NCI-H1436 (cell line): Measurements from ENCODE around the gene PARP11.
"Not testable (repeated sequence)": the region's sequence is repeated elsewhere in the genome, so short reads cannot be mapped to it uniquely, and the experiment has no call there.

Experiments used
- DNase-seq: peaks from one replicate; lab custom pipeline; 2025; lab: John Stamatoyannopoulos, UW

Gene PARP11

GRCh38 chr12:3882896-3883564 is 9.8 kb upstream of the PARP11 start:
- no peak for DNase-seq

DNA sequence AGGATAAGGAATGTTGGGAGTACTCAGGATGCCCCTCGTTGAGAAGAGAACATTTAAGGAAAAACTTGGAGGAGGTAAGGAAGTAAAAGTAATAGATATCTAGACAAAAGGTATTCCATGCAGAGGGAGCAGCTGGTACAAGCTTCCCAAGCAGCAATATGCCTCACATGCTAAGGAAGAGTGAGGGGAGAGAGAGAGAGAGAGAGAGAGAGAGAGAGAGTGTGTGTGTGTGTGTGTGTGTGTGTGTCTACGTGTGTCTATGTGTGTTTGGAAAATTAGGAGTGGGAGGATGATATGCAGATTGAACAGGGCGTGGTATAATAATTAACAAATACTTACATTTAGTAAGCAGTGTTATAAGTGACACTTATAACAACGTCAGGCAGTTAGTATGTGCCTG is 9.2 kb upstream of the PARP11 start:
- DNase-seq: no peak

GRCh38 chr12:3881281-3881950 is 8.2 kb upstream of the PARP11 start:
- no peak for DNase-seq

DNA sequence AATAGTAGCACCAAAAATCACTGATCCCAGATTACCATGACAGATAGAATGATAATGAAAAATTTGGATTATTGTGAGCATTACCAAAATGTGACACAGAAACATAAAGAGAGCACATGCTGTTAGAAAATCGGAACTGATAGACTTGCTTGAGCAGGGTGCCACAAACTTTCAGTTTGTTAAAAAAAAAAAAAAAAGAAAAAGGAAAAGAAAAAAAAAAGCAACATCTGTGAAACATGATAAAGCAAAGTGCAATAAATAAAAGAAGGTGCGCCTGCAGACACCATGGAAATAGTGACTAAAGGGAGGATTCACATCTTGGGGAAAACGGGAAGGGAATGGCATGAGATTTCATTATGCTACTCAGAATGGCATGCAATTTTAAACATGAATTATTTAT is 6.6 kb upstream of the PARP11 start:
- no peak for DNase-seq

DNA sequence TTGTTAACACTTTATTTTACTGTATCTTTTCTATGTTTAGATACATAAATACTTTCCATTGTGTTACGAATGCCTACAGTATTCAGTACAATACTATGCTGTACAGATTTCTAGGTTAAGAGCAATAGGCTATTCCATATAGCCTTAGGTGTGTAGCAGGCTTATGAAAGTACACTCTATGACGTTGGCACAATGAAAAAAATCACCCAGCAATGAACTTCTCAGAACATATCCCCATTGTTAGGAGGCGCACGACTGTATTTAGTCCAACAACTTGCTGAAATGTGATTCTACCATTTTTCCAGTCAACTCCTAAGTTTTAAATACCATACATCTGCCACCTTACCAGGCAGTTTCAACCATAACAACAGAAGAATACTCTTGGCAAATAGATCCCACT is 1.8 kb downstream of the PARP11 start:
- no peak for DNase-seq

- no peak for DNase-seq
These were observed 3.3 kb downstream of the PARP11 start for GRCh38 chr12:3869865-3870264.

DNA sequence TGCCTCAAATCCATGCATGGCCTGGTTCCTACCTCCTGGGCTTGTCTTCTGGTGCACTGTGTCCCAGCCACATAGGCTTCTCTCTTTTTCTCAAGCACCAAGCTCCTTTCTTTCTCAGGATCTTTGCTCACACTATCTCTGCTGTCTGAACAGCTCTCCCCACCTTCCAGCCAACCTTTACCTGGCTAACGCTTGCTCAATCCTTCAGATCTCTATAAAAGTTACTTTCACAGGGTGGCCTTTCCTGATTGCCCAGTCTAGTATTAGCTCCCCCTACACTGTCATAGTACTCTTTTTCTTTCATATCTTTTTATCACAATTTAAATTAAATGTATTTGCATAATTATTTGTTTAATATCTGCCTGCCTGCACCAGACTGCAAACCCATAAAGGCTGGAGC is 3.8 kb downstream of the PARP11 start:
- DNase-seq: no peak

- DNase-seq: no peak
These were observed 9.4 kb downstream of the PARP11 start for GRCh38 chr12:3863756-3864155.

DNA sequence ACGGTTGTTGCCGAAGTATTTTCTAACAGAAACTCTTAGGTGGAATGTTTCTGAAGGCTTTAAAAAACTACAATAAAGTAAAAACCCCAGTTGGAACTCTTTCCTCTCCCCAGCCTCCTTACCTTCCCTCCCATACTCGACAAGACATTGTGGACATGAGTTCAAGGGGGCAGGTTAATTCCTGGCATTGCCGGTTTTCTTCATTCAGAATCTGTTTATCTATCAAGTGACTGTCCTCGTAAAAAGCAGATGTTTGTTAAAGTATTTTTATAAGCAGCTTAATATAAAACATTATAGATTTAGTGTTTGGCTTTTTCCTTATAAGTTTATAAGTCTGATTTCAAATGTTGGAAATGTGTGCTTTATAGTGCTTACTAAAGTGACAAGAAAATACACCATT is 30.7 kb downstream of the PARP11 start:
- DNase-seq: no peak

- no peak for DNase-seq
These were observed 31.4 kb downstream of the PARP11 start for GRCh38 chr12:3841783-3842182.

DNA sequence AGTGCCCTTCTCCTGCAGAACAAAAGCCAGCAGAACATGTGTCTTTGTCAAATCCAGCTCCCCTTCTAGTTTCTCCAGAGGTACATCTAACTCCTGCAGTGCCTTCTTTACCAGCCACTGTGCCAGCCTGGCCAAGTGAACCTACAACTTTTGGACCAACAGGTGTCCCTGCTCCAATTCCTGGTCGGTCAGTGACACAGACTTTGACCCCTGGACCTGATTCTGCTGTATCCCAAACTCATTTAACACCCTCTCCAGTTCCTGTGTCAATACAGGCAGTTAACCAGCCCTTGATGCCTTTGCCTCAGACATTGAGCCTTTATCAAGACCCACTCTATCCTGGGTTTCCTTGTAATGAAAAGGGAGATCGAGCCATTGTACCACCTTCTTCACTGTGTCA is 32.4 kb downstream of the PARP11 start:
- not testable (repeated sequence) for DNase-seq

- DNase-seq: not testable (repeated sequence)
These were observed 33.5 kb downstream of the PARP11 start for GRCh38 chr12:3839745-3840144.

DNA sequence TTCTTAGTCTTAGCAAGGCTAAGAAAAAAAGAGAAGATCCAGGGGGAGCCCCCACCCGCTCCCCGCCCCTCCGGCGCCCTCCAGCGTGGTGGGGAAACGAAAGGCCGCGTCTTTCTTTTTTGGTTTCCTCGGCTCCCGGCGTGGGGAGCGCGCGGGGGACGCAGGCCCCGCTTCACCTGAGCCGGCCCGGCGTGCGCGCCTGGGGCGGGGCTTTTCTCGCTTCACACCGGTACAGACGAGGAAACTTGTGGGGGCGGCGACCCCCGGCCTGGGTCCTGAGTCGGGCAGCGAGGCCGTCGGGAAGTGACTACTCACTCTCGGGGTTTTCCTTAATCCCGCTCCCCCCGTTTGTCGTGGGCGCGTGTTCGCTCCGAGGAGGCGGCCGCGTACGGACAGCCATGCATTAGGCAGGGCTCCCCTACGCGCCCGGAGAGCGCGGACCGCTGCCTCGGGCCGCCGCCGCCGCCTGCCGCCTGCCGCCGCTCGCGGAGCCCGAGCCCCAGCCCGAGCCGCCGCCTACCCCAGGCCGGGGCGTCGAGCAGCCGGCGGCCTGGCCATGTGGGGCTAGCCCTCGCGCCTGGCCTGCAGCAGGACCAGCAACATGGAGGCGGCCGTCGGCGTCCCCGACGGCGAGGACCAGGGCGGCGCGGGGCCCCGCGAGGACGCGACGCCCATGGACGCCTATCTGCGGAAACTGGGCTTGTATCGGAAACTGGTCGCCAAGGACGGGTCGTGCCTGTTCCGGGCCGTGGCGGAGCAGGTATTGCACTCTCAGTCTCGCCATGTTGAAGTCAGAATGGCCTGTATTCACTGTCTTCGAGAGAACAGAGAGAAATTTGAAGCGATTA is 34.3 kb downstream of the PARP11 start:
- not testable (repeated sequence) for DNase-seq

- no peak for DNase-seq
These were observed 35.1 kb downstream of the PARP11 start for GRCh38 chr12:3838076-3838475.

DNA sequence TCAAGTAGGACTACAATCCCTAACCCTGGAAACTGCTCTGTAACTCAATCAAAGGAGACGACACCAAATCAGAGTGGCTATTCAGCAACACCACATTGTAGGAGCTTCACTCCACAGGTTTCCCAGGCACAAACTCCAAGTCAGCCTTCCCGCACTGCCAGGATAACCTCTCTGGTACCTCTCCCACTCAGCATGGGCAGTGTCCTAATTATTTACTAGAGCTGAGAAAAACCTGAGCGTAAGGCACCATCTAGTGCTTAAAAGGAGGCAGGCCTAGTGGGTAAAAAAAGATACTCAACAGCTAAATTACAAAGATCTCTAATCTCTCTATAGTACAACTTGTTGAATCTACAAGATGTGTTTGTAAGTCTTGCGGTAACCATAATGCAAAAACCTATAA is 36.1 kb downstream of the PARP11 start:
- no peak for DNase-seq

- DNase-seq: no peak
These were observed 36.6 kb downstream of the PARP11 start for GRCh38 chr12:3836641-3837040.

- no peak for DNase-seq
These were observed 37.3 kb downstream of the PARP11 start for GRCh38 chr12:3835914-3836313.

DNA sequence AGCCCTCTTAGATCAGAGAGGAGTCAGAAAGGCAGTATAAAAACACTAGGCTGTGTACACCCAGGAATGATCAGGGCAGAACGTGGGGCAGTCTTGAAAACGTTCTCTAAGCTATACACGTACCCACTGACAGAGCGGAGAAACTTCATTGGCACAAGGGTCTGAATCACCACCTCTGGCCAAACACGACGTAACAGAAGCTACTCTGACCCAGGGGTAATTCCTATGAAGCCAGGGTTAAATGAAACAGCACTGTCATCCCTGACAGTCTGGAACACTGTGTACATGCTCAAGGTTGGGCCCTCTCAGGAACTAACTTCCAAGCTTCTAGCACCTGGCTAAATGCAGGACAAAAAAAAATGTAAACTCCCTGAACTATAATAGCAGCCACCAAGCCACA is 38.4 kb downstream of the PARP11 start:
- no peak for DNase-seq

DNA sequence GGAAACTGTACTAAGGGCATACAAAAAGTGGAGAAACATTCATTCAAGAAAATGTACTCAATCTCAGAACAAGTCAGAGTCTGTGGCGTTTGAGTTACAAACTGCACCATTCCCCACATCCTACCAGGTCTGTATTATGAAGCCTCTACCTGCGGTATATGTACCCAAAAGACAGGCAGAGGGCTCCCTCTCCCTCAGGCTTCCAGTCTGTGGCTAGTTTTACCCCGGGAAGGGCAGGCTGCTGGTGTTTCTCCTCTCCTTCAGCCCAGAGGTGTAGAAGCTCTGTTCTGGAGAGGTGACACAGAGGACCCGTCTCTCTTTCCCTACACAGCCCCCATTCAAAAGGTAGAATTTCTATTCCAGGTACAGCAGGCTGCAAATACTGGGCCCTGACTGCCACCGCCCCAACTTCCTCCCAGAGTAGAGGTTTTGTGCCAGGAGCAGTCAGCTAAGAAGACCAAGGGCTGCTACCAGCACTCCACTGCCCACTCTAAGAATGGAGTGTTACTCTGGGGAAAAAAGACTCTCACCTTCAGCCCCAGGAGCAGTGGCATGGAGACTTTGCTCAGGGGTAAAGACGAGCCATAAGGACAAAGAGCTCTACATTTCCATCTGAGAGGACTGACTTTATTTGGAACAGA is 39.4 kb downstream of the PARP11 start:
- no peak for DNase-seq

GRCh38 chr12:3832738-3833137 is 40.5 kb downstream of the PARP11 start:
- no peak for DNase-seq

GRCh38 chr12:3828888-3829287 is 44.3 kb downstream of the PARP11 start:
- no peak for DNase-seq

DNA sequence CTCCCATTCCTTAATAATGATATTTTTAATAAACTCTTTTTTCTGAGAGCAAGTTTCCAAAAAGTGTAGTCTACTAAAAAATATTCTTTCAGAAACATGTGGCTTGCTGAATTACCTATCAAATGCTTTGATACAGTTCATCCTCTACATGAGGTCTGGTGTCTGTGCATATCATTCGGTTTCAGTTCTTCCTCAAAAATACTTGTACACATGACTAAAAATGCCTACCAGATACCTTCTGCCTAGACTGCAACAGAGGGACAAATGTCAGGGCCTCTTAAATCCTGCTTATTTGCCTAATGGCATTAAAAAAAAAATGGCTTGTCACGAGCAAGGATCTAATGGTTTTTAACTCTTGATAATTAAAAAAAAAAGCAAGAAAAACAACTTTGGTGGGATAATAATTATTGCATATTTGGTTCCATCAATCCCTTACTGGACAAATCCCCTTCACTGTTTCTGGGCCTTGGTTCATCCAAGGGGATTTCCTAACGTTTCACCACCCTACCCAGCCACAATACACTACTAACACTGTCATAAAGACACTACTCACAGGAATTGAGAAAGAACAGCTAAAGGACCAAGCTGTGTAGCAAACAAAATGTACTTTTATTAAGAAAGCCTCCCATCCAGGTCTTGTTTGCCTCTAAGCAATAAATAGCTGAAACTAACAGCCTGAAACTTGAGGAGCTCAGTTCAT is 45.7 kb downstream of the PARP11 start:
- no peak for DNase-seq
